ACC112 (cell line): Measurements from ENCODE around the gene EVA1A.

Source experiments
- H2AFZ ChIP-seq: fragments of 200-600 bp; sonication (generic); one replicate; pipeline ENCODE4 v1.6.0; 2017; ENCODE audit warnings: antibody characterized with exemption, low read length; ENCODE audit not compliant: unreplicated experiment
- H3K27ac ChIP-seq: fragments of 200-600 bp; sonication (generic); 2 replicates; pipeline ENCODE4 v1.5.1; 2014; ENCODE audit warnings: low read depth, mild to moderate bottlenecking, antibody characterized with exemption, low read length, moderate library complexity
- H3K27me3 ChIP-seq: fragments of 200-600 bp; sonication (generic); 2 replicates; pipeline ENCODE4 v1.6.1; 2014; ENCODE audit warnings: mild to moderate bottlenecking, antibody characterized with exemption, low read length, moderate library complexity, mixed read lengths; ENCODE audit not compliant: insufficient read depth
- H3K36me3 ChIP-seq: fragments of 200-600 bp; sonication (generic); 2 replicates; pipeline ENCODE4 v1.6.1; 2016; ENCODE audit warnings: mild to moderate bottlenecking, antibody characterized with exemption, low read length, moderate library complexity, mixed read lengths; ENCODE audit not compliant: insufficient read depth
- H3K4me1 ChIP-seq: fragments of 200-600 bp; sonication (generic); one replicate; pipeline ENCODE4 v1.6.1; 2016; ENCODE audit warnings: low read length, mixed read lengths; ENCODE audit not compliant: insufficient read depth, unreplicated experiment, control insufficient read depth
- H3K4me3 ChIP-seq: fragments of 200-600 bp; sonication (generic); 2 replicates; pipeline ENCODE4 v1.5.1; 2014; ENCODE audit warnings: mild to moderate bottlenecking, low read depth, low read length
- H3K79me2 ChIP-seq: fragments of 200-600 bp; sonication (generic); one replicate; pipeline ENCODE4 v1.6.0; 2016; ENCODE audit warnings: low read length; ENCODE audit not compliant: control insufficient read depth, unreplicated experiment, insufficient read depth

The EVA1A gene

GRCh38 chr2:75603477-75603876, 42.7 kb upstream of the EVA1A start:
- Histone ChIP-seq H3K4me3 (no peak overlapping the region), H3K36me3 (no peaks in the 10 kb centered on the region), H3K4me1 (peaks cover 58% of the 10 kb centered on the region), H3K27ac (peak overlapping the region; percentile 47), H3K79me2 (no peaks in the 10 kb centered on the region), H3K27me3 (no peaks in the 10 kb centered on the region), H2AFZ (no peak overlapping the region)

DNA sequence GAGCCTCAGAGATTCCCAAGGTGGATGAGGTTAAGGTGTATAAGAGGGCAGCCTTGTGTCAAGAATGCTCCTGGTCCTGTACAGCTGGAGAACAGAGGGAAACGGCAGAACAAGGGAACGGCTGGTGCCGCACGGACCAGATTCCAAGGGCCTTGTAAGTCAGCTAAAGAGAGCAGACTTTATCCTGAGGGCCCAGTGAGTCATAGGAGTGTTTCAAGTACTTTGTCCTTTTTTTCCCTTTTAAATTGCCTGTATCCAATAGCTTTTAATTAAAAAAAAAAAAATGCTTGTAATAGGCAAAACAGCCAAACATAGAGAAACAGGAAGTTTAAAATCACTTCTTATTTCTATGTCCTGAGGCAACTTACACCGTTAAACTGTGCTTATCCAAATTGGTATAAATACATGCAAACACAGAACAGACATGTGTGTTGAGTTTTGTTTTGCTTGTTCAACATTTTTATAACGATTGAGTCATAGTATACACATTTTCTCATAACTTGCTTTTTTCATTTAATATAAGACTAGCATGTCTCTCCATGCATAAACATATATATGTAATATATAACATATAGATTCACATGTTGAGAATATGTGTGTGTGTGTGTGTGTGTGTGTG, 42.1 kb upstream of the EVA1A start:
- Histone ChIP-seq H3K27ac (peak overlapping the region; percentile 47), H3K79me2 (no peaks in the 10 kb centered on the region), H3K27me3 (no peaks in the 10 kb centered on the region), H3K4me3 (peak overlapping the region; percentile 15; the same call in 1 of the 2 replicates), H3K4me1 (peaks cover 52% of the 10 kb centered on the region), H3K36me3 (no peaks in the 10 kb centered on the region), H2AFZ (peak overlapping the region; percentile 34)

- Histone ChIP-seq H3K4me1 (peaks cover 45% of the 10 kb centered on the region), H3K27me3 (no peaks in the 10 kb centered on the region), H3K27ac (no peak overlapping the region), H3K79me2 (no peaks in the 10 kb centered on the region), H2AFZ (no peak overlapping the region), H3K4me3 (no peak overlapping the region), H3K36me3 (no peaks in the 10 kb centered on the region)
Observed at GRCh38 chr2:75600461-75601011, 39.8 kb upstream of the EVA1A start.

DNA sequence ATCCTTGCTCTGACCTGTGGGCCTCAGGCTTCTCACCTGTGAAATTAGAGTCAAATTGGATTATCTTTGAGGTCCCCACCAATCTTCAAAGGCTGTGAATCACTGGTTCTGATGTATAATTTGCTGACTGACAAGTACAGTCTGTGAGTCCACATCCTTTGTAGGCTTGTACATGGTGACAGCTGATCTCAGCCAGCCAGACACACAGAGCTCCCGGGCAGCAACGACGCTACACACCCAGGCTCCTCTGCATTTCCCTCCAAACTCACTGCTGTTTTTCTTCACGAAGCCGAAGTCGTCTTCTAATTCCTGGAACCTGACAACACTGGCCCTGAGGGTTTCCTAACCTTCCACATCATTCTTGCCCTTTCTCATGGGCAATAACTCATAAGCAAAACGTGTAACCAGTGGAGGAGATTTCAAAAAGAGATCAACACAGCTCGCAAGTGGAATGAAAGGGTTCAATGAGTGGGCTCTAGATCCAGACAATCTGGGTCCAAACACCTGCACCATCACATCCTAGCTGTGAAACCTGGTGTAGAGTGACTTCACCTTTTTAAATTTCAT, 37.9 kb upstream of the EVA1A start:
- Histone ChIP-seq H3K4me1 (peaks cover 37% of the 10 kb centered on the region), H3K79me2 (no peaks in the 10 kb centered on the region), H3K27ac (no peak overlapping the region), H3K4me3 (no peak overlapping the region), H3K36me3 (no peaks in the 10 kb centered on the region), H2AFZ (no peak overlapping the region), H3K27me3 (no peaks in the 10 kb centered on the region)

GRCh38 chr2:75597949-75598348, 37.2 kb upstream of the EVA1A start:
- no peaks in the 10 kb centered on the region for H3K79me2 ChIP-seq
- peaks cover 32% of the 10 kb centered on the region for H3K4me1 ChIP-seq
- H3K4me3 ChIP-seq, result no peak overlapping the region
- no peak overlapping the region for H2AFZ ChIP-seq
- H3K27me3 ChIP-seq, result no peaks in the 10 kb centered on the region
- no peaks in the 10 kb centered on the region for H3K36me3 ChIP-seq
- no peak overlapping the region for H3K27ac ChIP-seq

DNA sequence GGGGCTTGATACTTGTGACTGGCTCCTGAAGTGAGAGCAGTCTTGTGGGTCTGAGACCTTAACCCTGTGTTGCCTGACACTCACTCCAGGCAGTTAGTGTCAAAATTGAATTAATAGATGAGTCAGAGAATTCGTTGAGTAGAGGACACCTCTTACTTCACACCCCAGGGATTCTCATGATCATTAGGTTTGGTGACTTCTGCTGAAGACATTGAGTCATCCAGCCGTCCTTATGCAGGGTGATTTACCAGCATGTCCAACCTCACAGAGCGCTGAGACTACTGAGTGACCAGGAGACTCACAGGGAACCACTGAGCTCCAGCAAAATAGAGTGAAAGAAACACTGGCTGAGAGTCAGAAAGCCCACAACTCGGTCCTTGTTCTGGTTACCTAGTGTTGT, 36.0 kb upstream of the EVA1A start:
- H3K4me1 ChIP-seq, result peaks cover 34% of the 10 kb centered on the region

DNA sequence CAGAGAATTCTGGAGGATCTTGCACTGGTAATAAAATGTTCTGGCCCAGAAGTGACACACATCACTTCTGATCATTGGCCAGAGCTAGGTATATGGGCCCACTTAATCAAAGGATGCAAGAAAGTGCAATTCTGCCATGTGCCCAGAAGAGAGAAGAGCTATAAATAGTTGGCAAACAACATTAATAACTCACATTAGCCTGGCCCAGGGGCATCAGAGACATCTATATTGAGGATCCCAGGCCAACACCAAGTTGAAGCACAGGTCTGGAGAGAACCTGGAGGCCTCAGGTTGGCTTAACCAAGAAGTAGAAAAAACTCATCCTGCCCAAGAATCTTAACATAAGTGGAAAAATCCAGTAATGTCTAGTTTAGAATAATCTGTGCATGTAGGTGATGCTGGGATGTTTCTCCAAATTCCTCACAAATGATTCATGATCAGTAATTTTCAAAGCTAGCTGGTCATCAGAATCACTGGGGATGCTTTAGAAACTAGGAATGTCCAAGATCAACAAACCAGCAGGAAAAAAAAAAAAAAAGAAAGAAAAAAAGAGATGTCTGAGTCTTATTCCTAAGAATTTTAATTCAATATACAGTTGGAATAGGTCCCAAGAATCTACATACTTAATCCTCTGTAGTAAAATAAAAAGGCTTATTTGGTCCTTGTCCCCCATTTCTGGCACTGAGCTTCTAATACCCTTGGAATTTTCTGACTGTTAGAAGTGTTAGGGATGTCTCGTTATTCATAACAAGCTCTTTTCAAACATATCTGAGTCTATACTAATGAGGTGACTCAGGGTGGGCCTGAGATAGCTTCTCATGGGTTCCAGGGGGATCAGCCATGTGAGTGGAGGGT, 35.0 kb upstream of the EVA1A start:
- Histone ChIP-seq H3K4me3 (no peak overlapping the region), H3K79me2 (no peaks in the 10 kb centered on the region)

More for the DNA sequence above, 36.0 kb upstream of the EVA1A start:
- Histone ChIP-seq H3K36me3 (no peaks in the 10 kb centered on the region), H3K4me3 (no peak overlapping the region), H3K27ac (peak overlapping the region; percentile 93), H3K27me3 (no peaks in the 10 kb centered on the region), H2AFZ (no peak overlapping the region), H3K79me2 (no peaks in the 10 kb centered on the region)

GRCh38 chr2:75594596-75594995, 33.9 kb upstream of the EVA1A start:
- Histone ChIP-seq H3K27ac (peak overlapping the region; percentile 93), H3K79me2 (no peaks in the 10 kb centered on the region), H3K36me3 (no peaks in the 10 kb centered on the region), H2AFZ (no peak overlapping the region), H3K27me3 (no peaks in the 10 kb centered on the region), H3K4me1 (peaks cover 45% of the 10 kb centered on the region), H3K4me3 (no peak overlapping the region)

More for the DNA sequence above, 35.0 kb upstream of the EVA1A start:
- no peaks in the 10 kb centered on the region for H3K36me3 ChIP-seq
- no peaks in the 10 kb centered on the region for H3K27me3 ChIP-seq
- H3K27ac ChIP-seq, result peak overlapping the region; percentile 93
- peaks cover 42% of the 10 kb centered on the region for H3K4me1 ChIP-seq
- peak overlapping the region; percentile 71 for H2AFZ ChIP-seq

DNA sequence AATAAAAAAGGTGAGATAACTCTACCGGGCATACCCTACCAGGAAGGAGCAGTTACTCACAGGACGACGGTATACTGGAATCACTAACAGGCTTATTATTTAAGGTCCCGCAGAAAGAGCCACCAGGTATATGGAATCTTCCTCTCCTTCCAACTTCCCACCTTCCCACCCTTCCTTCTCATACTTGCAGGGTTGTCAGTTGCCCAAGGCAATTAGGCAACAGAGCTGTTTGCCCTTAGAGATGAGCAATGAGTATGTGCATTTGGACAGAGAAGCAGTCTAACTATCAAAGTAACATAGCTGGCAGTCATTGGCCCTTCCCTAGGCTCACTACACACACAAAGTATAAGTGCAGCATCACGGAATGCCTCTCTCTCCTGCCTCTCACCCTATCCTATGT, 32.1 kb upstream of the EVA1A start:
- Histone ChIP-seq H3K79me2 (no peaks in the 10 kb centered on the region), H2AFZ (no peak overlapping the region), H3K36me3 (no peaks in the 10 kb centered on the region), H3K27ac (no peak overlapping the region), H3K4me1 (peaks cover 61% of the 10 kb centered on the region), H3K4me3 (no peak overlapping the region), H3K27me3 (no peaks in the 10 kb centered on the region)

DNA sequence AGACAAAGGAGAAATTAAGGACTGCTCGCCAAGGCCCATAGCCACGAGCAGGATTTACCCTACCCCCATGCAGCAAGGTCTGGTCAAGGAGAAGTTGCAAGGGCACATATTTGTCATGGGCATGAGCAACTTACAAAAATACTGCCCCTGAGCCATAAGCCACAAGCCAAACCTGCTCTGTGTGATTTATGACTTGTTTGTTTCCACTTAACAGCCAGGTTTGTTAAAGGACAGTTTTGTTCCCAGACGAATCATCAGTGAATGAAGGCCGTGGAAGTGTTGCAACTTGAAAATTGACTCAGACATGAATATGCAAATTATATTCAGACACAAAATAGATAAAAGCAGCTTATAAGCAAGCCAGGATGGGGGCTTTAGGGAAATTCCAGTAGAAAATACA, 31.3 kb upstream of the EVA1A start:
- Histone ChIP-seq H3K27ac (peak overlapping the region; percentile 66), H3K27me3 (no peaks in the 10 kb centered on the region), H3K36me3 (no peaks in the 10 kb centered on the region), H3K4me1 (peaks cover 70% of the 10 kb centered on the region), H3K4me3 (no peak overlapping the region), H2AFZ (peak overlapping the region; percentile 18), H3K79me2 (no peaks in the 10 kb centered on the region)
